Measurements from ENCODE around the gene KCNMB1. TPM values are rescaled to one million over a fixed set of nuclear protein-coding genes. Genes with fewer than 3 reads are reported as not detected.

KCNMB1 gene
- total and polyA plus RNA-seq, 2 donors (not counting 3 experiments of a cell fraction or from before 2014, with no cell fraction given): 0.15 to 0.29 TPM

- H3K4me3 ChIP-seq (replicated peaks in 1 of 3; ENCODE audit: insufficient read depth in 1 of 3, low read depth in 1 of 3, low read length in 3 of 3): no peak overlapping the region
- CTCF ChIA-PET: interaction anchor here (1.0 to 1.6 kb wide), 5 partner anchors 10 to 308 kb away, joined by 3 to 7 read pairs (median 4); no protein-coding TSS in a partner anchor
These were observed 58.6 kb downstream of the KCNMB1 start for GRCh38 chr5:170330568-170331054.

More at GRCh38 chr5:170330568-170331054, 58.6 kb downstream of the KCNMB1 start:
- FAIRE-seq: no peak
- no peak overlapping the region for H3K4me2 ChIP-seq (ENCODE audit: insufficient read depth, low read length)
- dilution Hi-C loops (cut with MboI; ENCODE audit: extremely low pct_ligation_motif_present, low sequenced_read_pairs): no loop called here
- H3K27ac ChIP-seq (ENCODE audit: insufficient read depth, low read depth, low read length): no peak overlapping the region
- peaks cover 14% of the 10 kb centered on the region for H3K4me1 ChIP-seq (ENCODE audit: control insufficient read depth, extremely low read depth, insufficient read depth, low read length)
- H3K36me3 ChIP-seq (ENCODE audit: control insufficient read depth in 2 of 2, extremely low read depth in 1 of 2, insufficient read depth in 2 of 2, low read length in 2 of 2): no peaks in the 10 kb centered on the region
- POLR2A ChIA-PET: no interaction called here
- TF ChIP-seq EZH2 (IDR thresholded peaks at IDR 0.05; ENCODE audit: borderline replicate concordance, low read depth, low read length, severe bottlenecking): no peak
- TF ChIP-seq JUN (IDR thresholded peaks at IDR 0.05; ENCODE audit: borderline replicate concordance, insufficient read depth, insufficient read length, low read depth): no peak
- no peak for TF ChIP-seq GATA2 (IDR thresholded peaks at IDR 0.05; ENCODE audit: insufficient read depth, insufficient read length, low read depth, low read length)
- TF ChIP-seq CTCF (IDR thresholded peaks at IDR 0.05; ENCODE audit: extremely low read depth in 1 of 2, insufficient read depth in 1 of 2, low read depth in 1 of 2, low read length in 2 of 2): no peak
- no peak for TF ChIP-seq MAX (IDR thresholded peaks at IDR 0.05; ENCODE audit: insufficient read depth, insufficient read length)
- no peak for TF ChIP-seq POLR2A (IDR thresholded peaks at IDR 0.05; ENCODE audit: low read depth, low read length)
- TF ChIP-seq POLR2AphosphoS5 (IDR thresholded peaks at IDR 0.05; ENCODE audit: insufficient read depth, low read depth, low read length): no peak
- TF ChIP-seq MYC (IDR thresholded peaks at IDR 0.05; ENCODE audit: low read depth, low read length): no peak
- no peak for TF ChIP-seq FOS (IDR thresholded peaks at IDR 0.05; ENCODE audit: borderline replicate concordance, insufficient read depth, low read length)
- no peak overlapping the region for H3K9ac ChIP-seq (replicated peaks; ENCODE audit: extremely low read depth, insufficient read depth, low read length)
- no peak for DNase-seq (ENCODE audit: low read depth, low spot score)
- no peaks in the 10 kb centered on the region for H3K9me1 ChIP-seq (replicated peaks; ENCODE audit: control insufficient read depth, extremely low read depth, insufficient read depth, low read length)
- BruUV-seq (replicated peaks): no TSS peak
- intact Hi-C loops (cut with micrococcal nuclease): loop anchor here (1.0 to 5.0 kb wide), 4 partner anchors 62 to 302 kb away; no protein-coding TSS in a partner anchor
- no peaks in the 10 kb centered on the region for H3K79me2 ChIP-seq (ENCODE audit: control insufficient read depth, insufficient read depth, low read length)
- H3K9me3 ChIP-seq (replicated peaks; ENCODE audit: control insufficient read depth, insufficient read depth, low read length): no peaks in the 10 kb centered on the region
- no peak overlapping the region for H2AFZ ChIP-seq (ENCODE audit: low read depth, low read length)
- peaks cover 4 to 5% of the 10 kb centered on the region in 2 experiments for H3K27me3 ChIP-seq (ENCODE audit: control insufficient read depth in 2 of 2, insufficient read depth in 2 of 2, low read length in 2 of 2)
- H4K20me1 ChIP-seq (replicated peaks; ENCODE audit: control insufficient read depth, extremely low read depth, insufficient read depth, low read length): no peaks in the 10 kb centered on the region

Measured in endothelial cell of umbilical vein (primary cell).